CD4-positive, CD25-positive, alpha-beta regulatory T cell (primary cell): Measurements from ENCODE around the gene WWOX. TPM values are rescaled to one million over a fixed set of nuclear protein-coding genes. Genes with fewer than 3 reads are reported as not detected.

Experiments
- ATAC-seq, 2 donors: fragments of 150-1000 bp; cut with Tn5 transposase; one replicate each; pipeline ENCODE4 v1.10.0; 2021; ENCODE audit warnings: low read depth in 2 of 2, moderate number of reproducible peaks in 2 of 2, moderate library complexity in 1 of 2
- DNase-seq, 3 donors: peaks; one replicate each; pipeline versions ENCODE4 v3.0.0 to v3.0.0-alpha.2; 2012 to 2022; ENCODE audit warnings: mixed read lengths in 1 of 3
- H3K27ac ChIP-seq: one replicate; pipeline ENCODE4 v1.7.0; 2013; ENCODE audit warnings: mild to moderate bottlenecking, low read length; ENCODE audit not compliant: insufficient read depth, poor library complexity, severe bottlenecking
- H3K27me3 ChIP-seq: one replicate; pipeline ENCODE4 v1.7.0; 2013; ENCODE audit warnings: low read length; ENCODE audit not compliant: control insufficient read depth, insufficient read depth
- H3K36me3 ChIP-seq: one replicate; pipeline ENCODE4 v1.7.0; 2013; ENCODE audit warnings: mild to moderate bottlenecking, low read length, moderate library complexity; ENCODE audit not compliant: control insufficient read depth, insufficient read depth
- H3K4me1 ChIP-seq: 2 replicates; pipeline ENCODE4 v1.7.0; 2013; ENCODE audit warnings: mild to moderate bottlenecking, low read length; ENCODE audit not compliant: insufficient read depth, control insufficient read depth, poor library complexity, severe bottlenecking
- H3K4me3 ChIP-seq: one replicate; pipeline ENCODE4 v1.7.0; 2013; ENCODE audit warnings: low read depth, mild to moderate bottlenecking, low read length, moderate library complexity
- H3K9me3 ChIP-seq, 2 experiments: 1 replicate in 1 of 2; 2 replicates in 1 of 2; pipeline ENCODE4 v1.7.0; 2013; ENCODE audit warnings: low read length in 2 of 2, mild to moderate bottlenecking in 1 of 2, moderate library complexity in 1 of 2; ENCODE audit not compliant: control insufficient read depth in 2 of 2
- H3K27ac Mint-ChIP-seq, 3 donors: one replicate each; pipeline ENCODE4 v1.8.0; 2020 to 2022; ENCODE audit warnings: mild to moderate bottlenecking in 3 of 3, mixed read lengths in 3 of 3, moderate library complexity in 2 of 3
- H3K27me3 Mint-ChIP-seq: one replicate; pipeline ENCODE4 v1.8.0; 2022; ENCODE audit warnings: mild to moderate bottlenecking, mixed read lengths
- H3K36me3 Mint-ChIP-seq: one replicate; pipeline ENCODE4 v1.8.0; 2020; ENCODE audit warnings: mixed read lengths
- H3K4me1 Mint-ChIP-seq, 4 donors: one replicate each; pipeline ENCODE4 v1.8.0; 2020 to 2022; ENCODE audit warnings: mixed read lengths in 4 of 4, mild to moderate bottlenecking in 1 of 4
- H3K4me3 Mint-ChIP-seq, 4 donors: one replicate each; pipeline ENCODE4 v1.8.0; 2020 to 2022; ENCODE audit warnings: mild to moderate bottlenecking in 4 of 4, mixed read lengths in 4 of 4, moderate library complexity in 3 of 4
- H3K9me3 Mint-ChIP-seq, 7 donors: one replicate each; pipeline ENCODE4 v1.8.0; 2020 to 2022; ENCODE audit warnings: mixed read lengths in 7 of 7, mild to moderate bottlenecking in 3 of 7, moderate library complexity in 2 of 7
- polyA plus RNA-seq, 4 donors: library from polyadenylated mRNA; unstranded; fragments of 300-500 nt; fragmentation: Illumina TruSeq; gene quantifications; one replicate each; pipeline ENCODE4 v1.2.3, GENCODE V29; 2021
- total RNA-seq: library from RNA; stranded (reverse); gene quantifications from one replicate; pipeline ENCODE4 v1.2.3, GENCODE V29; 2022

Gene WWOX
- total and polyA plus RNA-seq, 5 donors from 2014 or later: 10.3 to 18.6 (median 12.8) TPM

DNA sequence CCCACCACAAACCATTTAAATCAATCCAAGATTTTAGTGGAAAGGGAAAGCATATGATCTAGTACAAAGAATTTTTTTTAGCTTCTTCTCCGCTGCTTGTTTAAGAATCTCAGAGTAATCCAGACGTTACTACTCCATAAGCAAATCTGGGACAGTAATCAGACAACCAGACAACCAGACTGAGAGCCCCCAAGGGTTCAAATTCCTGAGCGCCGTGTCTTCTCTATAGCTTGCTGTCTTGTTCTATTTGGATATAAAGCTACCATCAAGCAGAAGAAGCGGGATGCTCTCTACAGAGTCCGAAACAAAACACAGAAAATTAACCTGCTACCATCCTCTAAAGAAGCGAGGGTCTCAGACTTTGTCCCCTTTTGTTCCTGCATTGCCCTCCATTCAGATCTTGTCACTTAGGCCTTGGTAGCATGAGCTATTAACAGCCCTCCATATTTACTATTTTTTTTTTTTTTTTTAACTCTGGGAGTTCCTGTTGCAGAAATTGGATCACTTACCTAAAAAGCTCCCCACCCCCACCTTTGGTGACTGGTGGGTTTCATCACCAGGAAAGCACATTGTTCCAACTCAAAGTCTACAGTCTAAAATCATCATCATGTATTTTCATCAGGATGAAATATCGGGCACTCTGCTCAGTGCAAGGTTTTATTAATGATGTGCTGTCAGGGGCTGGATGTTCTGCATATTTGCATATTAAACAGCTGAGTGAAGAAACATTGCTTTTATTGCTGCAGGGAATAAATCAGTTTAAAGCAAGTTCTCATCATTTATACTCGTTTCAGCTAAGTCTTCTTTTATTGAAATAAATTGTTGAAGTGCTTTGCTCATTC, 576.7 kb downstream of the WWOX start:
- no peak overlapping the region for H3K4me3 ChIP-seq
- ATAC-seq: no peak
- Mint-ChIP-seq H3K9me3 (no peaks in the 10 kb centered on the region), H3K4me3 (no peak overlapping the region), H3K27me3 (no peaks in the 10 kb centered on the region), H3K27ac (no peak overlapping the region), H3K36me3 (no peaks in the 10 kb centered on the region), H3K4me1 (no peaks in the 10 kb centered on the region)
- no peaks in the 10 kb centered on the region for H3K4me1 ChIP-seq
- no peak for DNase-seq
- no peaks in the 10 kb centered on the region for H3K9me3 ChIP-seq
- no peaks in the 10 kb centered on the region for H3K27me3 ChIP-seq
- H3K36me3 ChIP-seq: no peaks in the 10 kb centered on the region
- H3K27ac ChIP-seq: no peak overlapping the region

DNA sequence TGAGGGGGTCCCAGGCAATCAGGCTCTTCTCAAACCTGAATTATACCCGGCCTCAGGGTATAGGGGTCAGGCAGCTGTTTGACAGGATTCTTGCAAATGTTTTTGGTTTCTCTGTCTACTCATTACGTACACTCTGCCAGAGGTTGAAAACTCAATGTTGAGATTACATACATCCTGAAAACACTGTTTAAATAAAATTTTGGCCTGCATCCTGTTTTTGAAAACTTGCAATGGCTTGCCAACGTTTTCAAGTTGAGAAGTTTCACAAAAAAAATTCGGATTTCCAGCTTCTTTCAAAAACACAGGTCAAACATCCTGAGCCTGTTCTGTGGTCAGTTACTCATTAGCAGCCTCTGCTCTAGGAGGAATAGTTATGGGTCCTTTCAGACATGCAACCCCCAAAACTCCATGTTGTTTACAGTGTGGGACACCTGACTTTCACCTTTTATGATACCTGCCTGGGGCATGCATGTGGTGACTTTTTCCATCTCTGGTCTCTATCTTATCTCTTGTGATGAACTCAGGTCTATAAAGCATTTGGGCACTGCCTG, 577.8 kb downstream of the WWOX start:
- H3K36me3 Mint-ChIP-seq: no peaks in the 10 kb centered on the region
- no peak overlapping the region for H3K27ac ChIP-seq
- ATAC-seq: no peak
- H3K4me3 Mint-ChIP-seq: no peak overlapping the region
- H3K4me3 ChIP-seq: no peak overlapping the region
- H3K4me1 ChIP-seq: no peaks in the 10 kb centered on the region
- H3K27me3 Mint-ChIP-seq: no peaks in the 10 kb centered on the region
- H3K9me3 Mint-ChIP-seq: no peaks in the 10 kb centered on the region
- no peak overlapping the region for H3K27ac Mint-ChIP-seq
- no peaks in the 10 kb centered on the region for H3K27me3 ChIP-seq
- H3K36me3 ChIP-seq: no peaks in the 10 kb centered on the region
- no peaks in the 10 kb centered on the region for H3K9me3 ChIP-seq
- H3K4me1 Mint-ChIP-seq: no peaks in the 10 kb centered on the region
- DNase-seq: no peak

DNA sequence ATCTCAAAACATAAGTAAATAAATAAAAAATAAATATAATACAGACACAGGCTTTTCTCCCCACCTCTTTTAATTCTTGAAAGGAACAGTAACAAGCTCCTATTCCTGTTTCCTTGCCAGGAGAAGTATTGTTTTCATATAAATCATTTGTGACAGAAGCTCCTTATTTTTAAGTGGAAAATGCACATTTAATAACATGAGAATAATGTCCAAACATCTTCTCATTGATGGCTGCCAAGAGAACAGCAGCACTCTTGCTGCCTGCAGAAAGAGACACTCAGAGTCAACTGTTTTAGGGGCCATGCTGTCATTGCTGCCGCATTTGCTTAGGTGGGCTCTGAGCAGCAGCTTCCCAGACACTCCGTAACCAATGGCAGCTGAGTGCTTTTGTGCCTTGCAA, 580.1 kb downstream of the WWOX start:
- H3K4me1 ChIP-seq: no peaks in the 10 kb centered on the region
- ATAC-seq: no peak
- no peaks in the 10 kb centered on the region for H3K36me3 ChIP-seq
- DNase-seq: no peak
- no peaks in the 10 kb centered on the region for H3K27me3 ChIP-seq
- Mint-ChIP-seq H3K27ac (no peak overlapping the region), H3K27me3 (no peaks in the 10 kb centered on the region), H3K4me3 (no peak overlapping the region), H3K4me1 (no peaks in the 10 kb centered on the region), H3K36me3 (no peaks in the 10 kb centered on the region), H3K9me3 (no peaks in the 10 kb centered on the region)
- H3K9me3 ChIP-seq: no peaks in the 10 kb centered on the region
- H3K4me3 ChIP-seq: no peak overlapping the region
- H3K27ac ChIP-seq: no peak overlapping the region

DNA sequence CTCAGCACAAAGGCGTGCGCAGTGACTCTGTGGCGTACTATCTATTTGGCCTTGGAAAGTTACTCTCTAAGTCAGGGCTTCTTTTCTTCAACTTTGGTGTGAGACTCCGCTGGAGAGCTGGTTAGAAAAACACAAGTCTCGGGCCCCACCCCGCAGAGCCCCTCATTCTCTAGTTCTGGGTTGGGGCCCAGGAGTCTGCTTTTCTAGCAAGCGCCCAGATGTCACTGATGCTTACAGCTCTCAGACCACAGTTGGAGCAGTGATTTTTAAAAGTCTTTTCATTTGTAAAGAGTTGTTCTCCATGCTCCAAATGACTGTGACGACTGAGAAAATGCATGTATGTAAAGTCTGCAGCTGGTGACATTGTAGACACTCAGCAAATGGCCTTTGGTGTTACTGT, 582.3 kb downstream of the WWOX start:
- Histone ChIP-seq H3K4me1 (no peaks in the 10 kb centered on the region), H3K36me3 (no peaks in the 10 kb centered on the region), H3K9me3 (no peaks in the 10 kb centered on the region), H3K27ac (no peak overlapping the region), H3K27me3 (no peaks in the 10 kb centered on the region), H3K4me3 (no peak overlapping the region)
- no peak for DNase-seq
- no peak overlapping the region for H3K4me3 Mint-ChIP-seq
- no peaks in the 10 kb centered on the region for H3K4me1 Mint-ChIP-seq
- H3K27ac Mint-ChIP-seq: no peak overlapping the region
- H3K27me3 Mint-ChIP-seq: no peaks in the 10 kb centered on the region
- ATAC-seq: no peak
- H3K36me3 Mint-ChIP-seq: no peaks in the 10 kb centered on the region
- H3K9me3 Mint-ChIP-seq: peaks cover 0 to 1% (median 0%) of the 10 kb centered on the region in 7 donors

DNA sequence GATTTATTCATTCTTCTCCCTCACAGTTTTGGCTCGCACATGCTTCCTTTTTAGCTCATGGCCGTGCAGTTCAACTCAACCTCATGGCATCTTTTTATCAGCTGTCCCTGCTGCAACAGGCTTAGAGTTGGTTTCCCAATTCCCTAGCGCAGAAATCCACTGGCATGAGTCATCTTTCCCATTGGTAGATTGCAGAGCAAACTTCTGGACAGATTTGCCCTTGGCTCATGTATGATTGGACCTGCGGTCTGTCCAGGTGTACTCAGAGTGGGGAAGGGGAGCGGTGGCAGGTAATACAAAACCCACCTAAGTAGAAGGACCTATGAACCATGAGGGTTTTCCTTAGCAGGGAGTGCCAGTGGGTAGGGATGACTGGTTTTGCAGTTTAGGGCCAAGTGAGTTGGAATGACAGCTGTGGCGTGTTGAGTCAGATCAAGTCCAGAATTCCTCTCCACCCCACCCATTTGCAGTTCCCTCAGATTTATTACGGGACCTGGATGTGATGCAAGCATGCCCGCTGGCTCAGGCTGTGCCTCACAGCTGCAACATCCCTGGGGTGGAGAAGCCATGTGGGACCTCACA, 584.7 kb downstream of the WWOX start:
- H3K9me3 Mint-ChIP-seq: peaks cover 0 to 1% (median 0%) of the 10 kb centered on the region in 7 donors
- ATAC-seq (no peak), DNase-seq (no peak)
- no peaks in the 10 kb centered on the region for H3K9me3 ChIP-seq
- no peaks in the 10 kb centered on the region for H3K27me3 ChIP-seq
- no peaks in the 10 kb centered on the region for H3K4me1 Mint-ChIP-seq
- no peaks in the 10 kb centered on the region for H3K27me3 Mint-ChIP-seq
- H3K27ac ChIP-seq: no peak overlapping the region
- no peaks in the 10 kb centered on the region for H3K36me3 ChIP-seq
- no peaks in the 10 kb centered on the region for H3K4me1 ChIP-seq
- peak overlapping the region in 1 of 3 donors; percentile 8 for H3K27ac Mint-ChIP-seq
- H3K4me3 Mint-ChIP-seq: no peak overlapping the region
- no peaks in the 10 kb centered on the region for H3K36me3 Mint-ChIP-seq
- no peak overlapping the region for H3K4me3 ChIP-seq

DNA sequence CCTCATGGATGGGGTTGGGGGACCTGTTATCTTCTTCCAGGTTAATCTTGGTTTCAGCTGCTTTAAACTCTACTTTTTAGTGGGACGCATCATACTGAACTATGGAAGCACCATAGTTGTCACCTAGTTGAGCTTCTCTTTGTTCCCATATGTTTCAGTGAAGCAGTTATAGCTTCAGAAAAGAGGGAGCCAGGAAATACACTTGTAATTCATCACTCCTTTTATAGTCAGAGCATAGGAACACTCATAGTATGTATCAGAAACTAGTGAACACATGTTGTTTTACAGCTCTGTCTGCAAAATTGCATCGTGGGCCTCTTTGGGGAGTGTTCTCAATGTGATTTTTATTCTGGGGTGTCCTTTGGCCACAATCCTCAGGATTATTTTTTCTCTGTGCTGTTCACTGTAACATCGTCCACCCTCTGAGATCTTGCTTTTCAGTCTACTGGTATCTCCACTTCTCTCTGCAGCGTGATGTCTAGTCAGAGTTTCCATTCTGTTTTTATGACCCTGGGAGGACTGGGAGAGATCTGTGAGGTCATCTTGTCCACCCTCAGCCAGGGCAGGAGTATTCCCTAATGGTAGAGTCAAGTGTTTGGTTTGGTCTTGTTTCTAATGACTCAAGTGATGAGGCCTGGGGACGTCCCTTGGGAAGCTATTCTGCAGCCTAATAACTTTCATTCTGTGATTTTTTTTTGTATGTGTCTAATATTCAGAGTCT, 585.4 kb downstream of the WWOX start:
- DNase-seq (no peak), ATAC-seq (no peak)
- H3K4me3 Mint-ChIP-seq: no peak overlapping the region
- H3K4me3 ChIP-seq: no peak overlapping the region
- H3K27me3 ChIP-seq: no peaks in the 10 kb centered on the region
- no peak overlapping the region for H3K27ac Mint-ChIP-seq
- H3K27ac ChIP-seq: no peak overlapping the region
- peaks cover 0 to 1% (median 0%) of the 10 kb centered on the region in 7 donors for H3K9me3 Mint-ChIP-seq
- H3K27me3 Mint-ChIP-seq: no peaks in the 10 kb centered on the region
- no peaks in the 10 kb centered on the region for H3K9me3 ChIP-seq
- H3K36me3 Mint-ChIP-seq: no peaks in the 10 kb centered on the region
- H3K4me1 ChIP-seq: no peaks in the 10 kb centered on the region
- no peaks in the 10 kb centered on the region for H3K36me3 ChIP-seq
- H3K4me1 Mint-ChIP-seq: no peaks in the 10 kb centered on the region

DNA sequence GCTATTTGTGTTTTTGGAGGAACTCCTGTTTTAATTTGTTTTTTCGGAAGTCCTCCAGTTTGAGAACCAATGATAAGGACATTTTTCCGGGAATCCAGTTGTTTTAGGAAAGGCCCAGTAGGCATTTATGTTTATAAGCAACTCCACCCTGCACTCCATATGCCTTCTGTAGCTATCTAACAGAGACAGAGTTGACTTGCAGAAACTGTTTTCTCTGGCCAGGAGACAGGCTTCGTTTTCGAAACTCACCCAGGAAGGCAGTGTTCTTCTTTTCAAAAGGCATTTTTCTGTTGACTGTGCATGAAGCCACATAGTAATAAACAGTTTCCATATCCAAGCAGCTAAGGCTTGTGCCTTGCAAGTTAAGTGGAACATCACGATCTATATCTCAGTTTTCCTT, 587.1 kb downstream of the WWOX start:
- no peaks in the 10 kb centered on the region for H3K36me3 ChIP-seq
- Mint-ChIP-seq H3K4me1 (no peaks in the 10 kb centered on the region), H3K27me3 (no peaks in the 10 kb centered on the region), H3K4me3 (no peak overlapping the region), H3K36me3 (no peaks in the 10 kb centered on the region), H3K9me3 (peaks cover 0 to 1% (median 0%) of the 10 kb centered on the region in 7 donors), H3K27ac (no peak overlapping the region)
- H3K27me3 ChIP-seq: no peaks in the 10 kb centered on the region
- H3K9me3 ChIP-seq: no peaks in the 10 kb centered on the region
- H3K27ac ChIP-seq: no peak overlapping the region
- DNase-seq: no peak
- no peaks in the 10 kb centered on the region for H3K4me1 ChIP-seq
- ATAC-seq: no peak
- H3K4me3 ChIP-seq: no peak overlapping the region
